ENCODE results near the gene ITM2B.

The ITM2B gene

GRCh38 chr13:48253849-48254248 lies 20.8 kb downstream of the ITM2B start:
- in situ Hi-C loops (cut with HindIII; ENCODE audit: low pct_unique_long_range_greater_than_20kb, low sequenced_read_pairs), result no loop called here
- TF ChIP-seq JUND (IDR thresholded peaks at IDR 0.05; ENCODE audit: low read depth), result no peak
- no peak for DNase-seq (ENCODE audit: low read depth in 1 of 2, low spot score in 1 of 2)

GRCh38 chr13:48255090-48255489 lies 22.1 kb downstream of the ITM2B start:
- no peak for DNase-seq (ENCODE audit: low read depth in 1 of 2, low spot score in 1 of 2)
- in situ Hi-C loops (cut with HindIII; ENCODE audit: low pct_unique_long_range_greater_than_20kb, low sequenced_read_pairs), result no loop called here
- TF ChIP-seq JUND (IDR thresholded peaks at IDR 0.05; ENCODE audit: low read depth), result no peak

- in situ Hi-C loops (cut with HindIII; ENCODE audit: low pct_unique_long_range_greater_than_20kb, low sequenced_read_pairs), result no loop called here
- no peak for DNase-seq (ENCODE audit: low read depth in 1 of 2, low spot score in 1 of 2)
- no peak for TF ChIP-seq JUND (IDR thresholded peaks at IDR 0.05; ENCODE audit: low read depth)
Observed at GRCh38 chr13:48255954-48256353, 22.9 kb downstream of the ITM2B start.

GRCh38 chr13:48258002-48258401 lies 25.0 kb downstream of the ITM2B start:
- in situ Hi-C loops (cut with HindIII; ENCODE audit: low pct_unique_long_range_greater_than_20kb, low sequenced_read_pairs), result no loop called here
- TF ChIP-seq JUND (IDR thresholded peaks at IDR 0.05; ENCODE audit: low read depth), result no peak
- no peak for DNase-seq (ENCODE audit: low read depth in 1 of 2, low spot score in 1 of 2)

- DNase-seq (ENCODE audit: low read depth in 1 of 2, low spot score in 1 of 2), result no peak
- in situ Hi-C loops (cut with HindIII; ENCODE audit: low pct_unique_long_range_greater_than_20kb, low sequenced_read_pairs), result no loop called here
- no peak for TF ChIP-seq JUND (IDR thresholded peaks at IDR 0.05; ENCODE audit: low read depth)
Observed at GRCh38 chr13:48258430-48258829, 25.4 kb downstream of the ITM2B start.

GRCh38 chr13:48260970-48261369 lies 28.0 kb downstream of the ITM2B start:
- no peak for DNase-seq (ENCODE audit: low read depth in 1 of 2, low spot score in 1 of 2)
- no peak for TF ChIP-seq JUND (IDR thresholded peaks at IDR 0.05; ENCODE audit: low read depth)
- in situ Hi-C loops (cut with HindIII; ENCODE audit: low pct_unique_long_range_greater_than_20kb, low sequenced_read_pairs), result no loop called here

- in situ Hi-C loops (cut with HindIII; ENCODE audit: low pct_unique_long_range_greater_than_20kb, low sequenced_read_pairs), result no loop called here
- no peak for TF ChIP-seq JUND (IDR thresholded peaks at IDR 0.05; ENCODE audit: low read depth)
- DNase-seq (ENCODE audit: low read depth in 1 of 2, low spot score in 1 of 2), result no peak
Observed at GRCh38 chr13:48263196-48263595, 30.2 kb downstream of the ITM2B start.

GRCh38 chr13:48264058-48264457 lies 31.1 kb downstream of the ITM2B start:
- in situ Hi-C loops (cut with HindIII; ENCODE audit: low pct_unique_long_range_greater_than_20kb, low sequenced_read_pairs), result no loop called here
- TF ChIP-seq JUND (IDR thresholded peaks at IDR 0.05; ENCODE audit: low read depth), result no peak
- no peak for DNase-seq (ENCODE audit: low read depth in 1 of 2, low spot score in 1 of 2)

- DNase-seq (ENCODE audit: low read depth in 1 of 2, low spot score in 1 of 2), result no peak
- TF ChIP-seq JUND (IDR thresholded peaks at IDR 0.05; ENCODE audit: low read depth), result no peak
- in situ Hi-C loops (cut with HindIII; ENCODE audit: low pct_unique_long_range_greater_than_20kb, low sequenced_read_pairs), result no loop called here
Observed at GRCh38 chr13:48265217-48265815, 32.3 kb downstream of the ITM2B start.

GRCh38 chr13:48266150-48266549 lies 33.1 kb downstream of the ITM2B start:
- DNase-seq (ENCODE audit: low read depth in 1 of 2, low spot score in 1 of 2), result no peak
- no peak for TF ChIP-seq JUND (IDR thresholded peaks at IDR 0.05; ENCODE audit: low read depth)
- in situ Hi-C loops (cut with HindIII; ENCODE audit: low pct_unique_long_range_greater_than_20kb, low sequenced_read_pairs), result no loop called here

GRCh38 chr13:48266701-48267639 lies 34.0 kb downstream of the ITM2B start:
- DNase-seq (ENCODE audit: low read depth in 1 of 2, low spot score in 1 of 2), result no peak
- no peak for TF ChIP-seq JUND (IDR thresholded peaks at IDR 0.05; ENCODE audit: low read depth)
- in situ Hi-C loops (cut with HindIII; ENCODE audit: low pct_unique_long_range_greater_than_20kb, low sequenced_read_pairs), result no loop called here

GRCh38 chr13:48268019-48268418 lies 35.0 kb downstream of the ITM2B start:
- in situ Hi-C loops (cut with HindIII; ENCODE audit: low pct_unique_long_range_greater_than_20kb, low sequenced_read_pairs), result no loop called here
- no peak for DNase-seq (ENCODE audit: low read depth in 1 of 2, low spot score in 1 of 2)

GRCh38 chr13:48273346-48273745 lies 40.3 kb downstream of the ITM2B start:
- no peak for DNase-seq (ENCODE audit: low read depth in 1 of 2, low spot score in 1 of 2)
- in situ Hi-C loops (cut with HindIII; ENCODE audit: low pct_unique_long_range_greater_than_20kb, low sequenced_read_pairs), result no loop called here
- no peak for TF ChIP-seq JUND (IDR thresholded peaks at IDR 0.05; ENCODE audit: low read depth)

More at GRCh38 chr13:48268019-48268418, 35.0 kb downstream of the ITM2B start:
- no peak for TF ChIP-seq JUND (IDR thresholded peaks at IDR 0.05; ENCODE audit: low read depth)
